ENCODE measurements around the gene MKLN1.
"Not testable (repeated sequence)": the region's sequence is repeated elsewhere in the genome, so short reads cannot be mapped to it uniquely, and the experiment has no call there.

The MKLN1 gene

DNA sequence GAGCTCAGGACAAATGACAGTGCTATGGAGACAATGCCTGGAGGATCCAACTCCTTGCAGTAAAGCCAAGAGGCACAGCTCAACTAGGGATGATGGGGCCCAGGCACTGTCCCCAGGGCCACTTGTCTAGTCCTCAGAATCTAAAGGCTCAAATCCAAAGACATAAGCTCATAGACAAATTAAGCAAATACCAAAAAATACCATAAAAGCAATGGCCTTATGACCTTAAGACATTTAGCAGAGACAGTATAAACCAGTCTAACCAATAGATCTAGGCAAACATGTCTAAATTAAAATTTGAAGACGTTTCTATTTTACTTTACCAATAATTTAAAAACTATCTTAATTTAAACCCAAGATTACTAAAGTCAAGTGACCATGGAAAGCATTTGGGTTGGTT is 14.8 kb upstream of the MKLN1 start:
- no peak for DNase-seq (ENCODE audit: low spot score)

DNA sequence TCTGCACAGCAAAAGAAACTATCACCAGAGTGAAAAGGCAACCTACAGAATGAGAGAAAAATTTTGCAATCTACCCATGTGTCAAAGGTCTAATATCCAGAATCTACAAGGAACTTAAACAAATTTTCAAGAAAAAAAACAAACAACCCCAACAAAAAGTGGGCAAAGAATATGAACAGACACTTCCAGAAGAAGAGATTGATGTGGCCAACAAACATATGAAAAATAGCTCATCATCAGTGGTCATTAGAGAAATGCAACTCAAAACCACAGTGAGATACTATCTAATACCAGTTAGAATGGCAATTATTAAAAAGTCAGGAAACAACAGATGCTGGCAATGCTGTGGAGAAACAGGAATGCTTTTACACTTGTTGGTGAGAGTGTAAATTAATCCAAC is 7.1 kb upstream of the MKLN1 start:
- no peak for DNase-seq (ENCODE audit: low spot score)

DNA sequence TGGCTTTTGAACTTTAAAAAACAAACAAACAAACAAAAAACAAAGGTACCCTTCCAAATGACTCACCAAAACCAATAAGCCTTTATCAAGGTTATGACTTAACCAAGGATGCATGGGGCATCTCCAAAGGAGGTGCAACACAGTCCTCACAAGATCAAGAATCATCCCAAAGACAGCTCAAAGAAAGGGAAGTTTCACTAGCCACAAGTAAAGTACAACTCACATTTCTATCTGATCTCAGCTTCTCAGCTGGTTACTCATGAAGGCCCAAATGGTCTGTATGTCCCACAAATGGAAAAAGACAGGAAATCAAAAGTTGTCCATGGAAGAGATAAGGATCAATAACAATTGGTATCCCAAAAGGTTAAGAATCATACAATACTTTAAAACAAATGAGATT is 6.0 kb upstream of the MKLN1 start:
- no peak for DNase-seq (ENCODE audit: low spot score)

DNA sequence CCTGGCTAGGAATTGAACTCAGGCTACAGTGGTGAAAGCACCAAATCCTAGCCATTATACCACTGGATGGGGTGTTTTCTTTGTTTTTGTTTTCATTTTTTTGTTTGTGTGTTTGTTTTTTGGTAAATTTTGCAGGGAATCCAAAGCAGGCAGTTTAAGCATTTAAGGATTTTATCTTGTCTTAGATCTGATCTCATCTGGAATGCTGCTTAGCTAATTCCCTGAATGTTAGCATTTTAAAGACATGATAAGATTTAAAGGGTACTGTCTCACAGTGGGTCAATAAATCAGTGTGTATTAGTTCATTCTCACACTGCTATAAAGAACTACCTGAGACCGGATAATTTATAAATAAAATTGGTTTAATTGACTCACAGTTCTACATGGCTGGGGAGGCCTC is 5.6 kb upstream of the MKLN1 start:
- DNase-seq (ENCODE audit: low spot score) = no peak

DNA sequence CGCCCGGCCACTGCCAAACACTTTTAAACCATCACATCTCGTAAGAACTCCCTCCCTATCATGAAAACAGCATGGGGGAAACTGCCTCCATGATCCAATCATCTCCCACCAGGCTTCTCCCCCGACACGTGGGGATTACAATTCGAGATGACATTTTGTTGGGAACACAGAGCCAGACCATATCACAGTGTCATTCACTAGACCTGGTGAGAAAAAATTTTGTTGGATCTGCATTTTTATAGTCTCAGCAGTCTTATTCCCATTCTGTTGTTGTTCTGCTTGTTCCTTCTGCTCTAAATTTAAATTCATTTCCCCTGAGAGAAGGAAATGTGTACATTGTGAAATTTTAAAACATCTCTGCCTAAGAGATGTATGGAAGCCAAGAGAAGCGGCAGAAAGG is 4.8 kb upstream of the MKLN1 start:
- no peak for DNase-seq (ENCODE audit: low spot score)

- DNase-seq (ENCODE audit: low spot score) = no peak
Measured at GRCh38 chr7:131325179-131325840, 2.4 kb upstream of the MKLN1 start.

GRCh38 chr7:131326576-131326975 is 1.1 kb upstream of the MKLN1 start:
- DNase-seq (ENCODE audit: low spot score) = peak; percentile 35

- peak; percentile 40 for DNase-seq (ENCODE audit: low spot score)
Measured at GRCh38 chr7:131327049-131327625, 539 bp upstream of the MKLN1 start.

DNA sequence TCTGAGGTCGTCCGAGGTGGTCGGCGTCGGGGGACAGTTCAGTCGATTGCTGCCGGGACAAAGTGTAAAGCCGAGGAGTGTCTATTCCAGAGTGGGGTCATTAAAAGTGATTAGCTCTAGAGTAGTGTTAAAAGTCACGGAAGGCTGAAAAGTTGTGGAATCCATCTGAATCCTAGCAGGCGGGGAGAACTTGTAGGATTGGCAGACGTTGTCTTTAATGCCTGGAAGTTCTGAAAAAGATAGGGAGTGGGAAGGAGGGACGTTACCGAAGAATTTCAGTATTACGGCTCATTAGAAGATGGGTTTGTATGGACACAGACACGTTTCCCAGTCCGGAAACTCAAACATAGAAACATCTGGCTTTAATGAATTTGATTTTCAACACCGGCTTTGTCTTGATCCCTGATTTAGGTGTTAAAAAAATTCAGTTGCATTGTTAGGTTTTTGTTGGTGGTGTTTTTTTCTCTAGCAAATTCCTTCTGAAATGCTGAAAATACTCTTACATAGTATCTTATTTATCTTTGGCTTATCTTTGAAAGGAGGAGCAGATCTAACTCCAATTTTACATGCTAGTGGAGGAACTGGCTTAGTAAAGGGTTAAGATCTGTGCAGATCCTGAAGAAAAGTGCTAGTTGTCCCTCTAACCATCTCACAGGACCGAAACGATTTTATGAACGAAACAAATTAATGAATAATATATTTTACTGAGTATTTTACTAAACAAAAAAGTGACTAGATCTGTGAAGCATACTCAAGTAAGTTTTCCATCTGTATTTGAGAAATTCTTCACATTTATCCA is 900 bp downstream of the MKLN1 start:
- no peak for DNase-seq (ENCODE audit: low spot score)

DNA sequence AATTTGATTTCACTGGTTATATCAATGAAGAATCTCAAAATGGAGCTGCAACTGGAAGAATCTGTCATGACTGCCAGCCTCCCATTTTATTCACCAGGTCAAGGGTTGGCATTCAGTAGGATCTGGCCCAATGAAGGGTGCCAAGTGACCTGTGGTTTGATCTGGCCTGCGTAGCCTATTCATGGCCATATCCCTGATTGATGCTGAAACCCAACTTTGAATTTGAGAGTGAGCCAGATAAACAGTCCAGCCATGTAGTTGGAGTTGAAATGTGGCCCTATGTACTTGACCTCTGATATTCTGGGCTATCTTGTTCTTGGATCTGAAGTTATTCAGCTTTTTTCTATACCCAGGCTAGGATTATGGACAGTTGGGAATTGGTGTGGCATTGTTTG is 1.5 kb downstream of the MKLN1 start:
- DNase-seq (ENCODE audit: low spot score) = no peak

GRCh38 chr7:131330299-131330698 is 2.6 kb downstream of the MKLN1 start:
- no peak for DNase-seq (ENCODE audit: low spot score)

- DNase-seq (ENCODE audit: low spot score) = no peak
Measured at GRCh38 chr7:131331806-131332205, 4.1 kb downstream of the MKLN1 start.

GRCh38 chr7:131332729-131333128 is 5.1 kb downstream of the MKLN1 start:
- not testable (repeated sequence) for DNase-seq (ENCODE audit: low spot score)

- DNase-seq (ENCODE audit: low spot score) = no peak
Measured at GRCh38 chr7:131335639-131336381, 8.1 kb downstream of the MKLN1 start.

- DNase-seq (ENCODE audit: low spot score) = no peak
Measured at GRCh38 chr7:131336956-131337355, 9.3 kb downstream of the MKLN1 start.

DNA sequence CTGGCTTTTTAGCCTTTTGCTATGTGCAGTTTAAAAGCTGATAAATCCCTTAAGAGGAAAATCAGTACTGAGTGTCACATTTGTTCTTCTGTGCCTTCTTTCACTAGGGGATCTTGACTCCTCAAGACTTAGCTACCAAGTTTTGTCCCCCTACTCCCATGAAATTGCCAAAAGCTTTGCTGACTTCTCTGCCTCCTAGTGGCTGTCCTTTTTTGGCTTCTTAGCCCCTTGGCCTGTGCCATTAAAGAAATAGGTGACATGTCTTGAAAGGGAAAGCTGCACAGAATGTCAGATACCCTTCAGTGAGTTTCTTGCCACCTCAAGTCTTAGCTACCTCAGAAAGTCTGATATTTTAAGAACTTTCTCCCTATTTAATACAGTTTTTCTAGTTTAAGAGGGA is 10.5 kb downstream of the MKLN1 start:
- DNase-seq (ENCODE audit: low spot score) = no peak

GRCh38 chr7:131338691-131339390 is 11.2 kb downstream of the MKLN1 start:
- DNase-seq (ENCODE audit: low spot score) = no peak

GRCh38 chr7:131341690-131342089 is 14.0 kb downstream of the MKLN1 start:
- DNase-seq (ENCODE audit: low spot score) = no peak

GRCh38 chr7:131342864-131343442 is 15.3 kb downstream of the MKLN1 start:
- DNase-seq (ENCODE audit: low spot score) = no peak

GRCh38 chr7:131346885-131347592 is 19.4 kb downstream of the MKLN1 start:
- no peak for DNase-seq (ENCODE audit: low spot score)

GRCh38 chr7:131352032-131352431 is 24.4 kb downstream of the MKLN1 start:
- no peak for DNase-seq (ENCODE audit: low spot score)
